Psoas muscle (tissue), 8 donors: ENCODE data around the gene PRKCA. TPM values are rescaled to one million over a fixed set of nuclear protein-coding genes. Genes with fewer than 3 reads are reported as not detected.

Experiments used
- ATAC-seq, 4 donors: fragments of 200-7000 bp; cut with Tn5 transposase; one replicate each; pipeline ENCODE4 v1.9.1; 2020; ENCODE audit warnings: moderate library complexity in 3 of 4, mild to moderate bottlenecking in 2 of 4
- DNase-seq, 2 donors: peaks; one replicate each; pipeline ENCODE4 v3.0.0-alpha.2; 2020
- H3K27ac ChIP-seq: fragments of 200-600 bp; one replicate; pipeline ENCODE4 v1.8.0; 2022
- H3K27me3 ChIP-seq, 3 donors: fragments of 200-600 bp in 1 of 3; one replicate each; pipeline versions ENCODE4 v1.6.1 to v1.8.0; 2013 to 2022; ENCODE audit warnings: low read length in 2 of 3, mild to moderate bottlenecking in 2 of 3, moderate library complexity in 1 of 3; ENCODE audit not compliant: insufficient read depth in 3 of 3
- H3K36me3 ChIP-seq, 2 donors: fragments of 200-600 bp in 1 of 2; one replicate each; pipeline versions ENCODE4 v1.6.1 to v1.8.0; 2013 to 2022; ENCODE audit warnings: low read depth in 1 of 2, mild to moderate bottlenecking in 1 of 2, moderate library complexity in 1 of 2; ENCODE audit not compliant: insufficient read depth in 1 of 2
- H3K4me1 ChIP-seq: fragments of 200-600 bp; one replicate; pipeline ENCODE4 v1.8.0; 2022
- H3K4me3 ChIP-seq: fragments of 200-600 bp; one replicate; pipeline ENCODE4 v1.8.0; 2022; ENCODE audit warnings: mild to moderate bottlenecking
- H3K9me3 ChIP-seq: fragments of 200-600 bp; one replicate; pipeline ENCODE4 v1.8.0; 2022
- CTCF ChIP-seq: fragments of 200-600 bp; IDR thresholded peaks from one replicate; pipeline ENCODE4 v1.8.0; 2022; ENCODE audit warnings: antibody characterized with exemption
- WGBS, 3 donors: extraction: QIAGEN DNeasy Blood & Tissue Kit; methylation state at CpG; one replicate each; pipeline versions ENCODE4 v1.1.6 to v1.1.7; 2013; 5-methylcytosine and 5-hydroxymethylcytosine counted together
- intact Hi-C, 2 donors: fragments of 100-400 bp; cut with DNase I; formaldehyde crosslinking; loops; one replicate each; pipeline versions ENCODE4 v1.11.0 to v1.14.2; 2022
- polyA plus RNA-seq, 3 donors: library from polyadenylated mRNA; stranded (reverse); fragments of 200-250 nt; gene quantifications; one replicate each; pipeline ENCODE4 v1.2.3, GENCODE V29; 2013
- total RNA-seq, 4 donors: library from RNA; stranded (reverse); fragmentation: NEBNext Ultra II Directional in 2 of 4; extraction: Animal tissue kit (Norgen Biotek cat#: 25700) in 2 of 4; gene quantifications; one replicate each; pipeline versions ENCODE4 v1.2.1 to v1.2.4, GENCODE V29; 2021 to 2023
- donor health status: healthy with polysubstance abuse.
- donor health status: DM: no; HTN: no; CAD: no; lungs with moderate emphysema.
- donor health status: Bipolar disorder and iron deficiency.
- donor health status: healthy.
- donor health status: DM: yes; HTN: yes; CAD: no.
- donor health status: DM: no; HTN: no; CAD: no.
- donor health status: DM: no; HTN: no; CAD: no.
- donor health status: DM: yes; HTN: yes; CAD: no.

The PRKCA gene
- total and polyA plus RNA-seq, 7 donors: 0.35 to 15.5 (median 8.2) TPM

GRCh38 chr17:66283971-66284370, 18.4 kb upstream of the PRKCA start:
- Histone ChIP-seq H3K4me3 (no peak overlapping the region), H3K9me3 (no peaks in the 10 kb centered on the region), H3K36me3 (no peaks in the 10 kb centered on the region), H3K27me3 (peaks cover 0 to 2% (median 0%) of the 10 kb centered on the region in 3 donors), H3K4me1 (no peaks in the 10 kb centered on the region), H3K27ac (no peak overlapping the region)
- ATAC-seq (no peak), DNase-seq (no peak)
- 61 to 66% (median 62%) methylated on average over 2 of the region's 2 CpGs for WGBS, 3 donors
- intact Hi-C loops: loop anchor here in 1 of 2 donors (10.0 kb wide), 1 partner anchor 281 kb away; no protein-coding TSS in a partner anchor
- no peak for TF ChIP-seq CTCF

GRCh38 chr17:66285149-66285548, 17.3 kb upstream of the PRKCA start:
- Histone ChIP-seq H3K9me3 (no peaks in the 10 kb centered on the region), H3K27ac (no peak overlapping the region), H3K36me3 (no peaks in the 10 kb centered on the region), H3K27me3 (peaks cover 0 to 2% (median 0%) of the 10 kb centered on the region in 3 donors), H3K4me3 (no peak overlapping the region), H3K4me1 (no peaks in the 10 kb centered on the region)
- intact Hi-C loops: loop anchor here in 1 of 2 donors (10.0 kb wide), 1 partner anchor 280 kb away; no protein-coding TSS in a partner anchor
- DNase-seq: no peak
- TF ChIP-seq CTCF: no peak
- ATAC-seq: no peak
- 51 to 72% (median 67%) methylated on average over 2 of the region's 2 CpGs for WGBS, 3 donors

- no peaks in the 10 kb centered on the region for H3K36me3 ChIP-seq
Observed at GRCh38 chr17:66287911-66288310, 14.5 kb upstream of the PRKCA start.

GRCh38 chr17:66290101-66290722, 12.2 kb upstream of the PRKCA start:
- ATAC-seq: peak in 2 of 4 donors; percentile 59 to 72
- 83 to 91% (median 90%) methylated on average over 4 of the region's 4 CpGs for WGBS, 3 donors

More at GRCh38 chr17:66287911-66288310, 14.5 kb upstream of the PRKCA start:
- no peak overlapping the region for H3K4me3 ChIP-seq
- no peaks in the 10 kb centered on the region for H3K9me3 ChIP-seq
- peaks cover 0 to 2% (median 0%) of the 10 kb centered on the region in 3 donors for H3K27me3 ChIP-seq
- ATAC-seq (no peak), DNase-seq (no peak)
- TF ChIP-seq CTCF: no peak
- no peak overlapping the region for H3K27ac ChIP-seq
- no peaks in the 10 kb centered on the region for H3K4me1 ChIP-seq
- WGBS, 3 donors: 75 to 87% (median 81%) methylated on average over 2 of the region's 2 CpGs
- intact Hi-C loops: loop anchor here in 1 of 2 donors (10.0 kb wide), 1 partner anchor 277 kb away; no protein-coding TSS in a partner anchor

More at GRCh38 chr17:66290101-66290722, 12.2 kb upstream of the PRKCA start:
- intact Hi-C loops: no loop called here
- Histone ChIP-seq H3K27ac (no peak overlapping the region), H3K4me1 (no peaks in the 10 kb centered on the region), H3K4me3 (no peak overlapping the region), H3K27me3 (no peaks in the 10 kb centered on the region), H3K9me3 (no peaks in the 10 kb centered on the region), H3K36me3 (no peaks in the 10 kb centered on the region)
- peak; percentile 37 for TF ChIP-seq CTCF
- DNase-seq: no peak
